ENCODE measurements around the gene KCNK18. TPM values are rescaled to one million over a fixed set of nuclear protein-coding genes. Genes with fewer than 3 reads are reported as not detected.

KCNK18 gene
- total RNA-seq, 1 donor from 2014 or later, result not detected

DNA sequence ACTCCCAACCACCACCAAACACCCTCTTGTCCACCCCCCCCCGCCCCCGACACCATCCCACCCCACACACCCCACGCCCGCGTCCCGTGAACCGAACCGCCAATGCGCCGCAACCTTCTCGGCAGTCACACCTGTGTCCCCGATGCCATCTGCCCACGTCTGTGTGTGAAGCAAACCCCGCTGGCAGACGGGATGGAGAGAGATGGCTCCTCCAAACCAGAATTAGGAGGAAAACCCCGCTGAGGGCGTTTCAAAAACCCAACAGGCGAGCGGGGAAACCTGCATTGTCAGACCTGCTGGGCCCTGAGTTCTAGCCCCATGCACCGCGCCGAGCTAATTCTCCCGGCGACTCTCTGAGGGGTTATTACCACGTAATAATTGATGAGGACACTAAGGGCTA, 28.6 kb upstream of the KCNK18 start:
- peaks cover 86% of the 10 kb centered on the region for H3K27me3 ChIP-seq (ENCODE audit: insufficient read depth, low read length)
- FAIRE-seq, result no peak
- H3K4me3 ChIP-seq (ENCODE audit: insufficient read depth, low read depth, low read length), result no peak overlapping the region
- H2AFZ ChIP-seq (ENCODE audit: low read depth, low read length), result no peak overlapping the region
- DNase-seq (ENCODE audit: low read depth), result no peak
- no peak for TF ChIP-seq CTCF (IDR thresholded peaks at IDR 0.05; ENCODE audit: insufficient read depth, low read depth, low read length)
- no peak for TF ChIP-seq EZH2 (IDR thresholded peaks at IDR 0.05; ENCODE audit: insufficient read depth, low read length)
- H3K79me2 ChIP-seq (ENCODE audit: insufficient read depth, low read length), result no peaks in the 10 kb centered on the region
- H3K9ac ChIP-seq (ENCODE audit: low read length), result no peak overlapping the region
- H3K9me3 ChIP-seq (ENCODE audit: insufficient read depth, low read depth, low read length), result peaks cover 2% of the 10 kb centered on the region
- Mint-ChIP-seq H3K4me1 (ENCODE audit: low read depth, unreplicated experiment) (peaks cover 2% of the 10 kb centered on the region), H3K9me3 (ENCODE audit: unreplicated experiment) (peaks cover 21% of the 10 kb centered on the region), H3K4me3 (ENCODE audit: unreplicated experiment) (no peak overlapping the region), H3K27ac (ENCODE audit: unreplicated experiment) (no peak overlapping the region), H3K36me3 (ENCODE audit: low read depth, unreplicated experiment) (peaks cover 3% of the 10 kb centered on the region), H3K27me3 (ENCODE audit: low read depth, unreplicated experiment) (peaks cover 86% of the 10 kb centered on the region)
- H3K36me3 ChIP-seq (ENCODE audit: insufficient read depth, low read length), result no peaks in the 10 kb centered on the region
- H3K4me1 ChIP-seq (ENCODE audit: insufficient read depth, low read length), result peaks cover 8% of the 10 kb centered on the region
- peak overlapping the region; percentile 74 for H3K4me2 ChIP-seq (ENCODE audit: low read length)
- no peak overlapping the region for H3K27ac ChIP-seq (ENCODE audit: low read depth, low read length)
- peaks cover 4% of the 10 kb centered on the region for H4K20me1 ChIP-seq (ENCODE audit: insufficient read depth, low read length)

DNA sequence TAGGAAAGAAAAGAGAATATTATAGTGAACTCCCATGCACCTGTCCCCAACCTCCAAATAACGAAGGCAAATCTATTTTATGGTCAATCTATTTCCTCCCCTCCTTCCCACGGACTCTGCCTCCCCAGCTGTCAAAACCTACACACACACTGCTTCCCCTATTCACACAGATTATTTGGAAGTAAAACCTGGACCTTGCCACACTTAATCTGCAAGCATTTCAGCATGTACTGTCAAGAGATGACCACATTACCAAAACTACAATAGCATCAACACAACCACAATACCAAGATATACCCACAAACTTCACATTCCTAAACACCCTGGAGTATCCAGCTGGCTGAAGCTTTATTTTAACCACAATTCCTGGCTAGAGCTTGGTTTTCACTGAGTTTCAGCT, 27.8 kb upstream of the KCNK18 start:
- Mint-ChIP-seq H3K4me3 (ENCODE audit: unreplicated experiment) (no peak overlapping the region), H3K9me3 (ENCODE audit: unreplicated experiment) (peaks cover 16% of the 10 kb centered on the region), H3K27ac (ENCODE audit: unreplicated experiment) (no peak overlapping the region), H3K4me1 (ENCODE audit: low read depth, unreplicated experiment) (peaks cover 2% of the 10 kb centered on the region), H3K36me3 (ENCODE audit: low read depth, unreplicated experiment) (no peaks in the 10 kb centered on the region), H3K27me3 (ENCODE audit: low read depth, unreplicated experiment) (peaks cover 87% of the 10 kb centered on the region)
- Histone ChIP-seq H2AFZ (ENCODE audit: low read depth, low read length) (no peak overlapping the region), H4K20me1 (ENCODE audit: insufficient read depth, low read length) (peaks cover 4% of the 10 kb centered on the region), H3K4me2 (ENCODE audit: low read length) (no peak overlapping the region), H3K4me3 (ENCODE audit: insufficient read depth, low read depth, low read length) (no peak overlapping the region), H3K27ac (ENCODE audit: low read depth, low read length) (no peak overlapping the region), H3K36me3 (ENCODE audit: insufficient read depth, low read length) (no peaks in the 10 kb centered on the region), H3K4me1 (ENCODE audit: insufficient read depth, low read length) (peaks cover 8% of the 10 kb centered on the region), H3K9ac (ENCODE audit: low read length) (no peak overlapping the region), H3K27me3 (ENCODE audit: insufficient read depth, low read length) (peaks cover 83% of the 10 kb centered on the region), H3K9me3 (ENCODE audit: insufficient read depth, low read depth, low read length) (peaks cover 2% of the 10 kb centered on the region), H3K79me2 (ENCODE audit: insufficient read depth, low read length) (no peaks in the 10 kb centered on the region)
- FAIRE-seq (no peak), DNase-seq (ENCODE audit: low read depth) (peak; percentile 71)
- TF ChIP-seq EZH2 (IDR thresholded peaks at IDR 0.05; ENCODE audit: insufficient read depth, low read length) (no peak), CTCF (IDR thresholded peaks at IDR 0.05; ENCODE audit: insufficient read depth, low read depth, low read length) (no peak)

GRCh38 chr10:117170244-117170643, 27.0 kb upstream of the KCNK18 start:
- Histone ChIP-seq H3K4me3 (ENCODE audit: insufficient read depth, low read depth, low read length) (no peak overlapping the region), H3K4me2 (ENCODE audit: low read length) (no peak overlapping the region), H3K27me3 (ENCODE audit: insufficient read depth, low read length) (peaks cover 75% of the 10 kb centered on the region), H3K9ac (ENCODE audit: low read length) (no peak overlapping the region), H3K27ac (ENCODE audit: low read depth, low read length) (no peak overlapping the region), H3K4me1 (ENCODE audit: insufficient read depth, low read length) (peaks cover 12% of the 10 kb centered on the region), H4K20me1 (ENCODE audit: insufficient read depth, low read length) (peaks cover 4% of the 10 kb centered on the region), H3K36me3 (ENCODE audit: insufficient read depth, low read length) (no peaks in the 10 kb centered on the region), H3K79me2 (ENCODE audit: insufficient read depth, low read length) (no peaks in the 10 kb centered on the region), H3K9me3 (ENCODE audit: insufficient read depth, low read depth, low read length) (peaks cover 2% of the 10 kb centered on the region), H2AFZ (ENCODE audit: low read depth, low read length) (no peak overlapping the region)
- H3K36me3 Mint-ChIP-seq (ENCODE audit: low read depth, unreplicated experiment), result no peaks in the 10 kb centered on the region
- DNase-seq (ENCODE audit: low read depth) (no peak), FAIRE-seq (no peak)
- H3K27me3 Mint-ChIP-seq (ENCODE audit: low read depth, unreplicated experiment), result peaks cover 85% of the 10 kb centered on the region
- H3K9me3 Mint-ChIP-seq (ENCODE audit: unreplicated experiment), result peaks cover 11% of the 10 kb centered on the region
- H3K4me1 Mint-ChIP-seq (ENCODE audit: low read depth, unreplicated experiment), result peaks cover 4% of the 10 kb centered on the region
- H3K4me3 Mint-ChIP-seq (ENCODE audit: unreplicated experiment), result no peak overlapping the region
- TF ChIP-seq CTCF (IDR thresholded peaks at IDR 0.05; ENCODE audit: insufficient read depth, low read depth, low read length), result no peak
- no peak for TF ChIP-seq EZH2 (IDR thresholded peaks at IDR 0.05; ENCODE audit: insufficient read depth, low read length)
- H3K27ac Mint-ChIP-seq (ENCODE audit: unreplicated experiment), result no peak overlapping the region

Data from astrocyte (in vitro differentiated cells and primary cell).